22Rv1 (cell line): Measurements from ENCODE around the gene ZBTB5.
A peak's percentile ranks its signal among the peaks of the same experiment; 100 is the strongest.

Experiments
- H3K27ac ChIP-seq: fragments of 450-650 bp; 2 replicates; pipeline ENCODE4 v1.5.1; 2017
- ZFX ChIP-seq: fragments of 450-650 bp; IDR thresholded peaks from 2 replicates; pipeline ENCODE4 v1.6.1; 2017; ENCODE audit warnings: antibody characterized with exemption, borderline replicate concordance
- TF ChIP-seq, protein P1 (sequence below): fragments of 450-650 bp; IDR thresholded peaks from 2 replicates; pipeline ENCODE4 v1.5.1; 2017; ENCODE audit warnings: mild to moderate bottlenecking

ZBTB5 gene

DNA sequence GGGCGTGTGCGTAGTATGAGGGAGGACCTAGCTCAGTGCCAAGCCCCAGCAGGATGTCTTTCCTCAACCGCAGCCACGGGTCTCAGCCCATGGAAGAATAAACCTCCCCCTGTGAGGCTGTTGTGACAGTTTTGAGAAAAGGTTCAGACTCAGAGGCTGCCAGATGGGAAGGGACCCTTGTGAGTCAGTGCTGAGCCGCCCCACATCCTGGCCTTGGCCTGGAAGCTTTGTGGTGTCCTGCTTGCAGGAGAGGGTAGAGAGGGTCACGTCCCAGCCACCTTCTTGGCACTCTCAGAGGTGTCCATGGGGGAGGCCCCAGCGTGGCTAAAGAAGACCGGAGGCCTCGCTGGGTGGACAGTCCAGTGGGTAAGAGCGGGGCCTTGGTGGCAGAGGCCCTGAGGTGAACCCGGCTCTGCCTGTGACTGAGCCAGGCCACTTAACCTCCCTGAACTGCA is 39.9 kb downstream of the ZBTB5 start:
- TF ChIP-seq, protein P1, sequence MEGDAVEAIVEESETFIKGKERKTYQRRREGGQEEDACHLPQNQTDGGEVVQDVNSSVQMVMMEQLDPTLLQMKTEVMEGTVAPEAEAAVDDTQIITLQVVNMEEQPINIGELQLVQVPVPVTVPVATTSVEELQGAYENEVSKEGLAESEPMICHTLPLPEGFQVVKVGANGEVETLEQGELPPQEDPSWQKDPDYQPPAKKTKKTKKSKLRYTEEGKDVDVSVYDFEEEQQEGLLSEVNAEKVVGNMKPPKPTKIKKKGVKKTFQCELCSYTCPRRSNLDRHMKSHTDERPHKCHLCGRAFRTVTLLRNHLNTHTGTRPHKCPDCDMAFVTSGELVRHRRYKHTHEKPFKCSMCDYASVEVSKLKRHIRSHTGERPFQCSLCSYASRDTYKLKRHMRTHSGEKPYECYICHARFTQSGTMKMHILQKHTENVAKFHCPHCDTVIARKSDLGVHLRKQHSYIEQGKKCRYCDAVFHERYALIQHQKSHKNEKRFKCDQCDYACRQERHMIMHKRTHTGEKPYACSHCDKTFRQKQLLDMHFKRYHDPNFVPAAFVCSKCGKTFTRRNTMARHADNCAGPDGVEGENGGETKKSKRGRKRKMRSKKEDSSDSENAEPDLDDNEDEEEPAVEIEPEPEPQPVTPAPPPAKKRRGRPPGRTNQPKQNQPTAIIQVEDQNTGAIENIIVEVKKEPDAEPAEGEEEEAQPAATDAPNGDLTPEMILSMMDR: no peak
- TF ChIP-seq ZFX: no peak
- H3K27ac ChIP-seq: no peak overlapping the region

- TF ChIP-seq, protein P1: no peak
- TF ChIP-seq ZFX: no peak
- no peak overlapping the region for H3K27ac ChIP-seq
These were observed 40.5 kb downstream of the ZBTB5 start for GRCh38 chr9:37424686-37425297.

DNA sequence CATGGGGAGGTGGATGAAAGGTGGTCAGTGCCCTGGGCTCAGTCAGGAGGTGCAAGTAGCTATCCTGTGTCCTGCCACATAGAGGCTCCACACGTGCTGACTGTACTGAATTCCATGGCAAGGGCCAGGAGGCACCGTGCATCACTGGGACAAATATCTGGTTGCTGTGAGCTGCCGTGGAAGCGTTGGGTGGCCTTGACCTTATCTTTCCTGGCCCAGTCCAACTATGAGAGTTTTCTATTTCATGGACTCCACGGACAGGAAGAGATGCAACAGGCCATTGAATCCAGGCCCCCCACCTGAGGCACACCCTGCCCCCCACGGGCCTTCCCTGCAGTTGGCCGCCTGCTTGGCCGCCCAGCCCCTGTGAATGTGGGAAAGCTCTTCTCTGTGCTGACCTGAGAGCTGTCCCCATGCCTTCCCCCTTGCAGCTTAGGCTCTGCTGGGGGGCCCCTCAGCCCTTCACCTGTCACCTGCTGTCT is 41.0 kb downstream of the ZBTB5 start:
- no peak for TF ChIP-seq ZFX
- TF ChIP-seq, protein P1: no peak
- H3K27ac ChIP-seq: peak overlapping the region; percentile 78; the same call in 1 of the 2 replicates

DNA sequence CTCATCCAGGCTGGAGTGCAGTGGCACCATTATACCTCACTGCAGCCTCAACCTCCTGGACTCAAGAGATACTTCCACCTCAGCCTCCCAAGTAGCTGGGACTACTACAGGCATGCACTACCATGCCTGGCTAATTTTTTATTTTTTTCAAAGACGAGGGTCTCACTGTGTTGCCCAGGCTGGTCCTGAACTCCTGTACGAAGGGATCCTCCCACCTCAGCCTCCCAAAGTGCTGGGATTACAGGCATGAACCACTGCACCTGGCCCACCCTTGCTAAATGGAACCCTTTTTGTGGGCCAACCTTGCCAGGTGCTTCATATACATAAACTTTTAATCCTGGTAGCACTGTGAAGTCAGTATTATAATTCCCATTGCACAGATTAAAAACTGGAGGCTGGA is 41.7 kb downstream of the ZBTB5 start:
- no peak for TF ChIP-seq ZFX
- TF ChIP-seq, protein P1: no peak
- peak overlapping the region; percentile 78 for H3K27ac ChIP-seq

DNA sequence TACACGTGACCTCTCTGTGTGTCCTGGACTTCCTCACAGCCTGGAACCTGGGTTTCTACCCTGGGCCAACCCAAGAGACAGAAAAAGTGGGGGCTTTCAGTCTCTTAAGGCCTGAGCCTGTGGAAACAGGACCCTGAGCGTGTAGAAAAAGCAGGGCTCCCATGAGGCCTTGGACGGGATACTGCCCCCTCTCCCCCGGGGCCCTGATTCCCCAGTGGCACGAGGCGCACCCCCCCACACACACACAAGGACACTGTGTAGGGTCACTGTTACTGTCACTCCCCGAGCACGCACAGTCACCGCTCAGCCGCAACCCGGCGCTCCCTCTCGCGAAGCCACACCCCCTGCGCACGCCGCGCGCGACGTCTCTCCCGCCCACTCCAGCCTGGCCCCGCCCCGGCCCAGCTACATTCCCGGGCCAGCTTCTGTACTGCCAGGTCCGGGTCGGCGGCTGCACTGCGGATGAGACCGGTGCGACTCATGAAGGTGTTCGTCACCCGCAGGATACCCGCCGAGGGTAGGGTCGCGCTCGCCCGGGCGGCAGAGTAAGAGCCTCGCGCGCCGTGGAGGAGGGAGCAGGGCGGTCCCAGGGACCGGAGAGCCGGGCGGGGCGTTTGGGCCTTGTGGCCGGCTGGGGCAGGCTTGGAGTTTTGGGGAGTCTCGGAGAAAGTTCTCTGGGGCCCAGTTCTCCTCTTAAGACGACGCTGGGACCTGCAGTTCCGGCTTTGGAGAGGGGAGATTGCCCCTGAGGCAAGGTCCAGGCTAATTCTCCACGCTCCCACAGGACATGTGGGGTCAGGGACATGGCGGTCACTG is 42.8 kb downstream of the ZBTB5 start, which contains the start of gene GRHPR:
GRHPR (plus strand) TSS at position 408 of the 816 bp plus-strand sequence; CDS start at position 463, 55 bp downstream.
- peak within 1 kb of the TSS; percentile 78 for H3K27ac ChIP-seq
- no peak for TF ChIP-seq ZFX
- TF ChIP-seq, protein P1: no peak

GRCh38 chr9:37421914-37422288 is 43.3 kb downstream of the ZBTB5 start:
- no peak for TF ChIP-seq ZFX
- TF ChIP-seq, protein P1: no peak
- peak overlapping the region; percentile 78 for H3K27ac ChIP-seq
